Measurements from ENCODE around the gene IGF2.

The IGF2 gene

GRCh38 chr11:2153581-2154194, 14.5 kb upstream of the IGF2 start:
- no peak for DNase-seq (ENCODE audit: low read depth)

GRCh38 chr11:2151500-2152257, 12.5 kb upstream of the IGF2 start:
- peak; percentile 48 for DNase-seq (ENCODE audit: low read depth)

GRCh38 chr11:2149864-2150847, 11.0 kb upstream of the IGF2 start:
- DNase-seq (ENCODE audit: low read depth) = peak; percentile 47

- no peak for DNase-seq (ENCODE audit: low read depth)
Measured at GRCh38 chr11:2149460-2149859, 10.3 kb upstream of the IGF2 start.

GRCh38 chr11:2148595-2148994, 9.4 kb upstream of the IGF2 start:
- DNase-seq (ENCODE audit: low read depth) = no peak

GRCh38 chr11:2147391-2147790, 8.2 kb upstream of the IGF2 start:
- no peak for DNase-seq (ENCODE audit: low read depth)

GRCh38 chr11:2146051-2146450, 6.9 kb upstream of the IGF2 start:
- DNase-seq (ENCODE audit: low read depth) = no peak

GRCh38 chr11:2144544-2145248, 5.5 kb upstream of the IGF2 start:
- DNase-seq (ENCODE audit: low read depth) = no peak

GRCh38 chr11:2143799-2144543, 4.8 kb upstream of the IGF2 start:
- DNase-seq (ENCODE audit: low read depth) = no peak

GRCh38 chr11:2143477-2143798, 4.2 kb upstream of the IGF2 start:
- no peak for DNase-seq (ENCODE audit: low read depth)

GRCh38 chr11:2142762-2143202, 3.6 kb upstream of the IGF2 start:
- DNase-seq (ENCODE audit: low read depth) = peak; percentile 20

- DNase-seq (ENCODE audit: low read depth) = no peak
Measured at GRCh38 chr11:2142300-2142759, 3.1 kb upstream of the IGF2 start.

- no peak for DNase-seq (ENCODE audit: low read depth)
Measured at GRCh38 chr11:2140411-2141400, 1.5 kb upstream of the IGF2 start.

GRCh38 chr11:2139621-2140337, 590 bp upstream of the IGF2 start:
- no peak for DNase-seq (ENCODE audit: low read depth)

- no peak for DNase-seq (ENCODE audit: low read depth)
Measured at GRCh38 chr11:2138431-2139122, 612 bp downstream of the IGF2 start.

GRCh38 chr11:2138068-2138430, 1.1 kb downstream of the IGF2 start:
- DNase-seq (ENCODE audit: low read depth) = no peak

GRCh38 chr11:2137202-2138067, 1.8 kb downstream of the IGF2 start:
- peak; percentile 19 for DNase-seq (ENCODE audit: low read depth)

- DNase-seq (ENCODE audit: low read depth) = no peak
Measured at GRCh38 chr11:2136952-2137201, 2.3 kb downstream of the IGF2 start.

Measured in HS-27A (cell line).